HCT116 (cell line): ENCODE measurements around the gene KNDC1. TPM values are rescaled to one million over a fixed set of nuclear protein-coding genes. Genes with fewer than 3 reads are reported as not detected.

Experiments
- ATAC-seq: fragments of 200-7000 bp; cut with Tn5 transposase; 2 replicates; pipeline ENCODE4 v1.9.1; 2020; ENCODE audit warnings: mild to moderate bottlenecking, moderate library complexity
- BruUV-seq: library from RNA; stranded (reverse); fragments of 400-500 nt; replicated peaks from 2 replicates; lab custom pipeline; 2021; lab: Mats Ljungman, UMichigan
- CTCF ChIA-PET: fragments of 300-600 bp; sonication (Branson Sonifier 250); formaldehyde crosslinking; loops from one replicate; lab custom pipeline; 2021; ENCODE audit warnings: antibody characterized with exemption; lab: Charles Lee
- POLR2A ChIA-PET: fragments of 300-600, 350-600 bp; sonication (Branson Sonifier 250); formaldehyde crosslinking; loops from one replicate; lab custom pipeline; 2021; ENCODE audit warnings: antibody characterized with exemption; lab: Charles Lee
- RAD21 ChIA-PET, 2 experiments: fragments of 300-600 bp; sonication (Branson Sonifier 250); formaldehyde crosslinking; loops; one replicate each; lab custom pipeline; 2023; ENCODE audit warnings: low total read pairs in 2 of 2; ENCODE audit not compliant: uncharacterized antibody in 2 of 2, unreplicated experiment in 2 of 2, low non-redundant PET in 1 of 2; lab: Charles Lee
- DNase-seq: peaks from one replicate; pipeline ENCODE4 v3.0.0-alpha.2; 2010; ENCODE audit warnings: low read depth, low spot score
- H2AFZ ChIP-seq: fragments of 200-600 bp; shearing (Covaris generic), sonication (generic); 2 replicates; pipeline ENCODE4 v1.6.1; 2017; ENCODE audit warnings: low read depth, mixed run types, mixed read lengths, antibody characterized with exemption, low read length; ENCODE audit not compliant: poor library complexity, severe bottlenecking
- H3K27ac ChIP-seq: 2 replicates; pipeline ENCODE4 v1.5.1; 2012; ENCODE audit warnings: low read depth, low read length
- H3K27me3 ChIP-seq: fragments of 200-600 bp; sonication (generic); 2 replicates; pipeline ENCODE4 v1.6.1; 2016; ENCODE audit warnings: mixed run types, low read length, mixed read lengths; ENCODE audit not compliant: insufficient read depth
- H3K36me3 ChIP-seq, 2 experiments: fragments of 200-500 bp in 1 of 2; fragments of 200-600 bp in 1 of 2; sonication (Bioruptor generic) in 1 of 2; sonication (generic) in 1 of 2; 2 replicates each; pipeline versions ENCODE4 v1.5.1 to v1.6.1; 2014 to 2016; ENCODE audit warnings: low read length in 2 of 2, inconsistent platforms in 1 of 2, mixed read lengths in 1 of 2, mixed run types in 1 of 2; ENCODE audit not compliant: insufficient read depth in 2 of 2, control insufficient read depth in 1 of 2
- H3K4me1 ChIP-seq, 2 experiments: fragments of 200-600 bp in 1 of 2; sonication (generic) in 1 of 2; 2 replicates each; pipeline versions ENCODE4 v1.5.1 to v1.6.1; 2012 to 2017; ENCODE audit warnings: low read length in 2 of 2, inconsistent platforms in 1 of 2, mild to moderate bottlenecking in 1 of 2, mixed read lengths in 1 of 2, mixed run types in 1 of 2, moderate library complexity in 1 of 2; ENCODE audit not compliant: insufficient read depth in 2 of 2, control insufficient read depth in 1 of 2
- H3K4me2 ChIP-seq: fragments of 200-600 bp; sonication (generic); 2 replicates; pipeline ENCODE4 v1.6.1; 2017; ENCODE audit warnings: mixed run types, low read length, mixed read lengths
- H3K4me3 ChIP-seq, 2 experiments: fragments of 200-600 bp in 1 of 2; sonication (generic) in 1 of 2; replicated peaks in 1 of 2; 2 replicates each; pipeline ENCODE4 v1.5.1; 2011 to 2016; ENCODE audit warnings: low read length in 2 of 2, control low read depth in 1 of 2, low read depth in 1 of 2, mild to moderate bottlenecking in 1 of 2, mixed read lengths in 1 of 2, mixed run types in 1 of 2
- H3K79me2 ChIP-seq: fragments of 200-600 bp; sonication (generic); 2 replicates; pipeline ENCODE4 v1.6.1; 2017; ENCODE audit warnings: mild to moderate bottlenecking, mixed run types, low read length, moderate library complexity, mixed read lengths; ENCODE audit not compliant: insufficient read depth
- H3K9ac ChIP-seq: fragments of 200-600 bp; sonication (generic); 2 replicates; pipeline ENCODE4 v1.6.1; 2016; ENCODE audit warnings: low read length, mixed read lengths
- H3K9me2 ChIP-seq: fragments of 200-600 bp; sonication (generic), shearing (Covaris generic); 2 replicates; pipeline ENCODE4 v1.6.1; 2017; ENCODE audit warnings: mixed run types, mild to moderate bottlenecking, moderate library complexity; ENCODE audit not compliant: insufficient read depth
- H3K9me3 ChIP-seq, 2 experiments: fragments of 200-500 bp in 1 of 2; fragments of 200-600 bp in 1 of 2; sonication (Bioruptor generic) in 1 of 2; sonication (generic) in 1 of 2; 2 replicates each; pipeline ENCODE4 v1.6.1; 2014 to 2017; ENCODE audit warnings: low read length in 2 of 2, mixed read lengths in 2 of 2, inconsistent platforms in 1 of 2, low read depth in 1 of 2, mild to moderate bottlenecking in 1 of 2, mixed run types in 1 of 2, moderate library complexity in 1 of 2; ENCODE audit not compliant: control insufficient read depth in 1 of 2, insufficient read depth in 1 of 2
- H4K20me1 ChIP-seq: fragments of 200-600 bp; sonication (generic), shearing (Covaris generic); 2 replicates; pipeline ENCODE4 v1.6.1; 2017; ENCODE audit warnings: mixed run types, mild to moderate bottlenecking, moderate library complexity; ENCODE audit not compliant: insufficient read depth
- CBX3 ChIP-seq: IDR thresholded peaks from 2 replicates; pipeline ENCODE4 v1.6.1; 2012; ENCODE audit warnings: low read depth
- CEBPB ChIP-seq: IDR thresholded peaks from 2 replicates; pipeline ENCODE4 v1.6.1; 2012; ENCODE audit warnings: low read depth
- ELF1 ChIP-seq: IDR thresholded peaks from 2 replicates; pipeline ENCODE4 v1.6.1; 2012; ENCODE audit warnings: low read depth, borderline replicate concordance
- EZH2 ChIP-seq: fragments of 200-600 bp; sonication (generic); IDR thresholded peaks from 2 replicates; pipeline ENCODE4 v1.6.1; 2017; ENCODE audit warnings: antibody characterized with exemption, mixed run types
- EZH2phosphoT487 ChIP-seq: fragments of 200-600 bp; IDR thresholded peaks from 2 replicates; pipeline ENCODE4 v1.6.1; 2018; ENCODE audit warnings: antibody characterized with exemption, borderline replicate concordance
- FOSL1 ChIP-seq: IDR thresholded peaks from 2 replicates; pipeline ENCODE4 v1.6.1; 2012; ENCODE audit warnings: low read depth
- MAX ChIP-seq: IDR thresholded peaks from 2 replicates; pipeline ENCODE4 v1.6.1; 2012
- SIN3A ChIP-seq: IDR thresholded peaks from 2 replicates; pipeline ENCODE4 v1.6.1; 2012; ENCODE audit warnings: low read depth
- YY1 ChIP-seq: IDR thresholded peaks from 2 replicates; pipeline ENCODE4 v1.6.1; 2011; ENCODE audit warnings: low read length, low read depth, moderate library complexity, mild to moderate bottlenecking; ENCODE audit not compliant: insufficient replicate concordance; ENCODE audit errors: extremely low read depth
- ZFX ChIP-seq: fragments of 450-650 bp; IDR thresholded peaks from 2 replicates; pipeline ENCODE4 v1.6.1; 2017
- ZNF274 ChIP-seq: fragments of 200-500 bp; sonication (Bioruptor generic); IDR thresholded peaks from 2 replicates; pipeline ENCODE4 v1.6.1; 2014; ENCODE audit warnings: mild to moderate bottlenecking, low read depth, low read length, inconsistent platforms
- intact Hi-C: fragments of 100-400 bp; cut with micrococcal nuclease; formaldehyde crosslinking; loops from 2 replicates; pipeline ENCODE4 v1.10.0; 2022
- total RNA-seq: library from RNA; stranded (reverse); gene quantifications from one replicate; pipeline ENCODE4 v1.2.1, GENCODE V29; 2021; ENCODE audit not compliant: unreplicated experiment
- TF ChIP-seq, protein P1 (sequence below): IDR thresholded peaks from 2 replicates; pipeline ENCODE4 v1.6.1; 2012
- TF ChIP-seq, protein P2 (sequence below): IDR thresholded peaks from 2 replicates; pipeline ENCODE4 v1.6.1; 2011; ENCODE audit warnings: mild to moderate bottlenecking, low read length, moderate library complexity; ENCODE audit not compliant: insufficient replicate concordance; ENCODE audit errors: extremely low read depth
- TF ChIP-seq, protein P3 (sequence below): IDR thresholded peaks from 2 replicates; pipeline ENCODE4 v1.6.1; 2012; ENCODE audit warnings: low read depth

KNDC1 gene
- total RNA-seq, 1 experiment from 2014 or later, result 3.6 TPM

DNA sequence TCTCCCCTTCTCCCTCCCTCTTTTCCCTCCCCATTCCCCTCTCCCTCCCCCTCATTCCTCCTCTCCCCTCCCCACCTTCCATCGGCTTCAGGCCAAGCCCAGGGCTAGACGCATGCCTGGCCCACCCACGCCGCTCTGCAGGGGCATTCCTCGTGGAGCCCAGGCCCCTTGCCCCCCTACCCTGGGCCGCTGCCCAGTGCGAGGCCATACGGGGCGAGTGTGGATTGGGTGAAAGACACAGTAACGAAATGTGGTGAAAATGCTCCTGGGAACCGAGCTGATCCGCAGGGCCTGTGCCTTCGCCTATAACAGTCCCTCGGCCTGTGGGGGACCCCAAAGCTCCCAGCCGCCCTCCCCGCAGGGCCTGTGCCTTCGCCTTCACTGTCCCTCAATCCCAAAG, 44.0 kb upstream of the KNDC1 start:
- POLR2A ChIA-PET, result no interaction called here
- Histone ChIP-seq H3K4me3 (no peak overlapping the region), H3K4me2 (no peak overlapping the region), H3K27me3 (no peaks in the 10 kb centered on the region), H3K27ac (no peak overlapping the region), H2AFZ (no peak overlapping the region), H3K9me3 (no peaks in the 10 kb centered on the region; a peak in 1 of 4 replicates), H3K9me2 (no peaks in the 10 kb centered on the region), H3K79me2 (no peaks in the 10 kb centered on the region), H3K9ac (no peak overlapping the region), H3K36me3 (no peaks in the 10 kb centered on the region), H4K20me1 (no peaks in the 10 kb centered on the region), H3K4me1 (no peaks in the 10 kb centered on the region)
- no TSS peak for BruUV-seq
- CTCF ChIA-PET, result no interaction called here
- TF ChIP-seq MAX (no peak), FOSL1 (no peak), ZNF274 (no peak), ZFX (no peak), EZH2 (no peak), CEBPB (no peak), EZH2phosphoT487 (no peak), ELF1 (no peak), SIN3A (no peak), CBX3 (no peak), YY1 (no peak)
- TF ChIP-seq, protein P1, sequence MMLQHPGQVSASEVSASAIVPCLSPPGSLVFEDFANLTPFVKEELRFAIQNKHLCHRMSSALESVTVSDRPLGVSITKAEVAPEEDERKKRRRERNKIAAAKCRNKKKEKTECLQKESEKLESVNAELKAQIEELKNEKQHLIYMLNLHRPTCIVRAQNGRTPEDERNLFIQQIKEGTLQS, result no peak
- TF ChIP-seq, protein P2, sequence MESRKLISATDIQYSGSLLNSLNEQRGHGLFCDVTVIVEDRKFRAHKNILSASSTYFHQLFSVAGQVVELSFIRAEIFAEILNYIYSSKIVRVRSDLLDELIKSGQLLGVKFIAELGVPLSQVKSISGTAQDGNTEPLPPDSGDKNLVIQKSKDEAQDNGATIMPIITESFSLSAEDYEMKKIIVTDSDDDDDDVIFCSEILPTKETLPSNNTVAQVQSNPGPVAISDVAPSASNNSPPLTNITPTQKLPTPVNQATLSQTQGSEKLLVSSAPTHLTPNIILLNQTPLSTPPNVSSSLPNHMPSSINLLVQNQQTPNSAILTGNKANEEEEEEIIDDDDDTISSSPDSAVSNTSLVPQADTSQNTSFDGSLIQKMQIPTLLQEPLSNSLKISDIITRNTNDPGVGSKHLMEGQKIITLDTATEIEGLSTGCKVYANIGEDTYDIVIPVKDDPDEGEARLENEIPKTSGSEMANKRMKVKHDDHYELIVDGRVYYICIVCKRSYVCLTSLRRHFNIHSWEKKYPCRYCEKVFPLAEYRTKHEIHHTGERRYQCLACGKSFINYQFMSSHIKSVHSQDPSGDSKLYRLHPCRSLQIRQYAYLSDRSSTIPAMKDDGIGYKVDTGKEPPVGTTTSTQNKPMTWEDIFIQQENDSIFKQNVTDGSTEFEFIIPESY, result no peak
- TF ChIP-seq, protein P3, sequence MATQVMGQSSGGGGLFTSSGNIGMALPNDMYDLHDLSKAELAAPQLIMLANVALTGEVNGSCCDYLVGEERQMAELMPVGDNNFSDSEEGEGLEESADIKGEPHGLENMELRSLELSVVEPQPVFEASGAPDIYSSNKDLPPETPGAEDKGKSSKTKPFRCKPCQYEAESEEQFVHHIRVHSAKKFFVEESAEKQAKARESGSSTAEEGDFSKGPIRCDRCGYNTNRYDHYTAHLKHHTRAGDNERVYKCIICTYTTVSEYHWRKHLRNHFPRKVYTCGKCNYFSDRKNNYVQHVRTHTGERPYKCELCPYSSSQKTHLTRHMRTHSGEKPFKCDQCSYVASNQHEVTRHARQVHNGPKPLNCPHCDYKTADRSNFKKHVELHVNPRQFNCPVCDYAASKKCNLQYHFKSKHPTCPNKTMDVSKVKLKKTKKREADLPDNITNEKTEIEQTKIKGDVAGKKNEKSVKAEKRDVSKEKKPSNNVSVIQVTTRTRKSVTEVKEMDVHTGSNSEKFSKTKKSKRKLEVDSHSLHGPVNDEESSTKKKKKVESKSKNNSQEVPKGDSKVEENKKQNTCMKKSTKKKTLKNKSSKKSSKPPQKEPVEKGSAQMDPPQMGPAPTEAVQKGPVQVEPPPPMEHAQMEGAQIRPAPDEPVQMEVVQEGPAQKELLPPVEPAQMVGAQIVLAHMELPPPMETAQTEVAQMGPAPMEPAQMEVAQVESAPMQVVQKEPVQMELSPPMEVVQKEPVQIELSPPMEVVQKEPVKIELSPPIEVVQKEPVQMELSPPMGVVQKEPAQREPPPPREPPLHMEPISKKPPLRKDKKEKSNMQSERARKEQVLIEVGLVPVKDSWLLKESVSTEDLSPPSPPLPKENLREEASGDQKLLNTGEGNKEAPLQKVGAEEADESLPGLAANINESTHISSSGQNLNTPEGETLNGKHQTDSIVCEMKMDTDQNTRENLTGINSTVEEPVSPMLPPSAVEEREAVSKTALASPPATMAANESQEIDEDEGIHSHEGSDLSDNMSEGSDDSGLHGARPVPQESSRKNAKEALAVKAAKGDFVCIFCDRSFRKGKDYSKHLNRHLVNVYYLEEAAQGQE, result no peak
- DNase-seq (no peak), ATAC-seq (no peak)
- RAD21 ChIA-PET, result no interaction called here
- intact Hi-C loops, result no loop called here
